T-cell (primary cell): Measurements from ENCODE around the gene CETN3. TPM values are rescaled to one million over a fixed set of nuclear protein-coding genes. Genes with fewer than 3 reads are reported as not detected.
"Not testable (repeated sequence)": the region's sequence is repeated elsewhere in the genome, so short reads cannot be mapped to it uniquely, and the experiment has no call there.

Source experiments
- ATAC-seq, 4 experiments: fragments of 200-7000 bp in 3 of 4; fragments of 150-1000 bp in 1 of 4; cut with Tn5 transposase; replicated peaks in 1 of 4; 1 replicate in 3 of 4; 2 replicates in 1 of 4; pipeline ENCODE4 v1.10.0; 2021; ENCODE audit warnings: moderate library complexity in 3 of 4, mild to moderate bottlenecking in 2 of 4, moderate number of reproducible peaks in 1 of 4
- CTCF ChIA-PET, 2 donors: fragments of 300-600 bp; sonication (Branson Sonifier 250); formaldehyde crosslinking; loops; one replicate each; lab custom pipeline; 2022; ENCODE audit warnings: antibody characterized with exemption in 2 of 2; lab: Charles Lee
- POLR2A ChIA-PET, 2 donors: fragments of 300-600 bp; sonication (Branson Sonifier 250); formaldehyde crosslinking; loops; one replicate each; lab custom pipeline; 2022; ENCODE audit warnings: antibody characterized with exemption in 2 of 2; lab: Charles Lee
- DNase-seq, 35 experiments: peaks; one replicate each; pipeline versions ENCODE4 v3.0.0 to v3.0.0-alpha.2; 2013 to 2023
- H3K27ac ChIP-seq: one replicate; pipeline ENCODE4 v1.5.1; 2013; ENCODE audit warnings: low read length
- H3K27me3 ChIP-seq, 2 experiments: replicated peaks in 1 of 2; 1 replicate in 1 of 2; 2 replicates in 1 of 2; pipeline versions ENCODE4 v1.6.1 to v1.7.0; 2013; ENCODE audit warnings: low read length in 1 of 2, mixed read lengths in 1 of 2; ENCODE audit not compliant: control insufficient read depth in 2 of 2, insufficient read depth in 2 of 2; ENCODE audit errors: extremely low read depth in 1 of 2
- H3K36me3 ChIP-seq, 2 donors: 1 replicate in 1 of 2; 2 replicates in 1 of 2; pipeline versions ENCODE4 v1.6.1 to v1.7.0; 2013; ENCODE audit warnings: low read length in 1 of 2; ENCODE audit not compliant: control insufficient read depth in 2 of 2, insufficient read depth in 1 of 2; ENCODE audit errors: extremely low read depth in 1 of 2
- H3K4me1 ChIP-seq, 2 experiments: 1 replicate in 1 of 2; 2 replicates in 1 of 2; pipeline versions ENCODE4 v1.6.1 to v1.7.0; 2013; ENCODE audit warnings: low read length in 2 of 2, mixed read lengths in 1 of 2; ENCODE audit not compliant: insufficient read depth in 2 of 2, control insufficient read depth in 1 of 2; ENCODE audit errors: extremely low read depth in 1 of 2
- H3K4me3 ChIP-seq, 2 donors: 1 replicate in 1 of 2; 2 replicates in 1 of 2; pipeline versions ENCODE4 v1.5.1 to v1.7.0; 2013; ENCODE audit warnings: mild to moderate bottlenecking in 2 of 2, low read length in 1 of 2, moderate library complexity in 1 of 2; ENCODE audit not compliant: control insufficient read depth in 1 of 2; ENCODE audit errors: extremely low read depth in 1 of 2
- H3K9me3 ChIP-seq: 2 replicates; pipeline ENCODE4 v1.7.0; 2013
- H3K27ac Mint-ChIP-seq, 2 donors: one replicate each; pipeline ENCODE4 v1.8.0; 2020 to 2021; ENCODE audit warnings: mild to moderate bottlenecking in 2 of 2, mixed read lengths in 2 of 2
- H3K27me3 Mint-ChIP-seq, 2 donors: one replicate each; pipeline ENCODE4 v1.8.0; 2021 to 2022; ENCODE audit warnings: mixed read lengths in 2 of 2
- H3K36me3 Mint-ChIP-seq: one replicate; pipeline ENCODE4 v1.8.0; 2021; ENCODE audit warnings: mixed read lengths
- H3K4me1 Mint-ChIP-seq, 3 donors: one replicate each; pipeline ENCODE4 v1.8.0; 2020 to 2022; ENCODE audit warnings: mixed read lengths in 3 of 3, mild to moderate bottlenecking in 1 of 3
- H3K4me3 Mint-ChIP-seq, 3 donors: one replicate each; pipeline ENCODE4 v1.8.0; 2020 to 2022; ENCODE audit warnings: mild to moderate bottlenecking in 3 of 3, mixed read lengths in 3 of 3, moderate library complexity in 3 of 3
- H3K9me3 Mint-ChIP-seq, 3 donors: one replicate each; pipeline ENCODE4 v1.8.0; 2020 to 2022; ENCODE audit warnings: mixed read lengths in 3 of 3
- WGBS: methylation state at CpG from one replicate; pipeline ENCODE4 v1.1.5; 2013; ENCODE audit warnings: missing lambda C conversion rate; ENCODE audit not compliant: insufficient coverage; 5-methylcytosine and 5-hydroxymethylcytosine counted together
- total RNA-seq, 35 experiments: library from RNA in 6 of 35; stranded (reverse) in 6 of 35; fragments of 120-200 nt in 1 of 35; gene quantifications; one replicate each; pipeline versions ENCODE4 v1.2.1 to v1.2.4 and lab custom pipeline; 2013 to 2026

The CETN3 gene
- total RNA-seq, 5 donors from 2014 or later (not counting 1 experiment from before 2014, with no cell fraction given): 6.9 to 17.6 (median 15.8) TPM

GRCh38 chr5:90381213-90381929 lies 28.2 kb downstream of the CETN3 start:
- Mint-ChIP-seq H3K4me1 (no peaks in the 10 kb centered on the region), H3K4me3 (no peak overlapping the region), H3K27ac (no peak overlapping the region), H3K27me3 (peaks cover 14 to 22% of the 10 kb centered on the region in 2 donors), H3K36me3 (no peaks in the 10 kb centered on the region), H3K9me3 (no peaks in the 10 kb centered on the region)
- Histone ChIP-seq H3K36me3 (no peaks in the 10 kb centered on the region), H3K4me1 (no peaks in the 10 kb centered on the region), H3K27ac (no peak overlapping the region), H3K4me3 (no peak overlapping the region), H3K9me3 (no peaks in the 10 kb centered on the region), H3K27me3 (no peaks in the 10 kb centered on the region)
- 95% methylated on average over 4 of the region's 6 CpGs for WGBS
- DNase-seq: no peak
- POLR2A ChIA-PET: no interaction called here
- no peak for ATAC-seq
- CTCF ChIA-PET: interaction anchor here in 1 of 2 donors (0.6 kb wide), 1 partner anchor 112 kb away, joined by 5 read pairs; no protein-coding TSS in a partner anchor

GRCh38 chr5:90379652-90380051 lies 29.9 kb downstream of the CETN3 start:
- Mint-ChIP-seq H3K9me3 (no peaks in the 10 kb centered on the region), H3K27me3 (peaks cover 17 to 22% of the 10 kb centered on the region in 2 donors), H3K4me1 (no peaks in the 10 kb centered on the region), H3K27ac (no peak overlapping the region), H3K4me3 (no peak overlapping the region), H3K36me3 (no peaks in the 10 kb centered on the region)
- H3K27me3 ChIP-seq: no peaks in the 10 kb centered on the region
- no peaks in the 10 kb centered on the region for H3K4me1 ChIP-seq
- DNase-seq: no peak
- WGBS: no CpG with 5 or more reads among the region's 2 CpGs
- CTCF ChIA-PET: no interaction called here
- H3K4me3 ChIP-seq: no peak overlapping the region
- H3K36me3 ChIP-seq: no peaks in the 10 kb centered on the region
- no peak overlapping the region for H3K27ac ChIP-seq
- no peaks in the 10 kb centered on the region for H3K9me3 ChIP-seq
- no peak for ATAC-seq
- POLR2A ChIA-PET: no interaction called here

- H3K27me3 ChIP-seq: peaks cover 0 to 3% of the 10 kb centered on the region in 2 experiments
- ChIA-PET POLR2A (interaction anchor here in 1 of 2 donors (0.5 kb wide), 1 partner anchor 921 kb away, joined by 4 read pairs; no protein-coding TSS in a partner anchor), CTCF (interaction anchor here in 1 of 2 donors (0.7 kb wide), 1 partner anchor 61 kb away, joined by 6 read pairs; no protein-coding TSS in a partner anchor)
- ATAC-seq: no peak
- H3K4me1 ChIP-seq: no peaks in the 10 kb centered on the region
- no CpG with 5 or more reads among the region's 2 CpGs for WGBS
- no peaks in the 10 kb centered on the region for H3K36me3 ChIP-seq
- Mint-ChIP-seq H3K27me3 (peaks cover 17 to 21% of the 10 kb centered on the region in 2 donors), H3K4me3 (no peak overlapping the region), H3K36me3 (no peaks in the 10 kb centered on the region), H3K9me3 (no peaks in the 10 kb centered on the region), H3K4me1 (no peaks in the 10 kb centered on the region), H3K27ac (no peak overlapping the region)
- H3K27ac ChIP-seq: no peak overlapping the region
- no peak for DNase-seq
- no peaks in the 10 kb centered on the region for H3K9me3 ChIP-seq
- H3K4me3 ChIP-seq: no peak overlapping the region
These were observed 30.8 kb downstream of the CETN3 start for GRCh38 chr5:90378752-90379151.

GRCh38 chr5:90371269-90371668 lies 38.3 kb downstream of the CETN3 start:
- H3K27ac ChIP-seq, H3K36me3 ChIP-seq, H3K27ac Mint-ChIP-seq, H3K36me3 Mint-ChIP-seq, DNase-seq, H3K4me3 Mint-ChIP-seq, H3K4me3 ChIP-seq, H3K9me3 ChIP-seq, ATAC-seq, H3K27me3 ChIP-seq, CTCF ChIA-PET, POLR2A ChIA-PET, H3K4me1 Mint-ChIP-seq, H3K4me1 ChIP-seq: not testable (repeated sequence)
- Mint-ChIP-seq H3K27me3 (peaks cover 17 to 22% of the 10 kb centered on the region in 2 donors), H3K9me3 (peaks cover 7 to 11% (median 10%) of the 10 kb centered on the region in 3 donors)

GRCh38 chr5:90368454-90369246 lies 40.9 kb downstream of the CETN3 start:
- ChIA-PET CTCF (no interaction called here), POLR2A (no interaction called here)
- Histone ChIP-seq H3K36me3 (no peaks in the 10 kb centered on the region), H3K27ac (no peak overlapping the region), H3K4me3 (no peak overlapping the region), H3K4me1 (no peaks in the 10 kb centered on the region), H3K27me3 (peaks cover 0 to 10% of the 10 kb centered on the region in 2 experiments), H3K9me3 (no peaks in the 10 kb centered on the region)
- H3K27me3 Mint-ChIP-seq: peaks cover 15 to 25% of the 10 kb centered on the region in 2 donors
- peaks cover 7 to 11% (median 10%) of the 10 kb centered on the region in 3 donors for H3K9me3 Mint-ChIP-seq
- no peak overlapping the region for H3K27ac Mint-ChIP-seq
- no CpG with 5 or more reads among the region's 3 CpGs for WGBS
- no peak for ATAC-seq
- DNase-seq: no peak
- H3K4me3 Mint-ChIP-seq: no peak overlapping the region
- H3K36me3 Mint-ChIP-seq: no peaks in the 10 kb centered on the region
- H3K4me1 Mint-ChIP-seq: no peaks in the 10 kb centered on the region

- Histone ChIP-seq H3K27me3 (peaks cover 0 to 10% of the 10 kb centered on the region in 2 experiments), H3K9me3 (no peaks in the 10 kb centered on the region), H3K4me1 (no peaks in the 10 kb centered on the region), H3K27ac (no peak overlapping the region), H3K4me3 (no peak overlapping the region), H3K36me3 (no peaks in the 10 kb centered on the region)
- ATAC-seq (no peak), DNase-seq (no peak)
- Mint-ChIP-seq H3K4me1 (no peaks in the 10 kb centered on the region), H3K27me3 (peaks cover 15 to 31% of the 10 kb centered on the region in 2 donors), H3K9me3 (peaks cover 7 to 11% (median 10%) of the 10 kb centered on the region in 3 donors), H3K27ac (no peak overlapping the region), H3K36me3 (no peaks in the 10 kb centered on the region), H3K4me3 (no peak overlapping the region)
- ChIA-PET POLR2A (no interaction called here), CTCF (no interaction called here)
- no CpG with 5 or more reads among the region's 1 CpG for WGBS
These were observed 41.7 kb downstream of the CETN3 start for GRCh38 chr5:90367879-90368278.
